CD8-positive, alpha-beta memory T cell (primary cell): ENCODE data around the gene ZNF343. TPM values are rescaled to one million over a fixed set of nuclear protein-coding genes. Genes with fewer than 3 reads are reported as not detected.
"Not testable (repeated sequence)": the region's sequence is repeated elsewhere in the genome, so short reads cannot be mapped to it uniquely, and the experiment has no call there.

Experiments used
- CTCF ChIA-PET: fragments of 350-600 bp; sonication (Branson Sonifier 250); formaldehyde crosslinking; loops from one replicate; lab custom pipeline; 2021; ENCODE audit warnings: antibody characterized with exemption; lab: Charles Lee
- POLR2A ChIA-PET: fragments of 350-600 bp; sonication (Branson Sonifier 250); formaldehyde crosslinking; loops from one replicate; lab custom pipeline; 2021; ENCODE audit warnings: antibody characterized with exemption; lab: Charles Lee
- DNase-seq, 5 donors: peaks; one replicate each; pipeline versions ENCODE4 v3.0.0 to v3.0.0-alpha.2; 2020 to 2022; ENCODE audit warnings: mixed read lengths in 1 of 5
- H3K27ac ChIP-seq: one replicate; pipeline ENCODE4 v1.7.0; 2013; ENCODE audit warnings: low read depth, mild to moderate bottlenecking, low read length, moderate library complexity
- H3K27me3 ChIP-seq: 2 replicates; pipeline ENCODE4 v1.7.0; 2013; ENCODE audit warnings: low read length, mild to moderate bottlenecking; ENCODE audit not compliant: insufficient read depth, poor library complexity, severe bottlenecking
- H3K36me3 ChIP-seq: 2 replicates; pipeline ENCODE4 v1.7.0; 2013; ENCODE audit warnings: mild to moderate bottlenecking, low read length, moderate library complexity; ENCODE audit not compliant: insufficient read depth
- H3K4me1 ChIP-seq: 2 replicates; pipeline ENCODE4 v1.7.0; 2013; ENCODE audit warnings: mild to moderate bottlenecking, low read length, moderate library complexity; ENCODE audit not compliant: insufficient read depth
- H3K4me3 ChIP-seq: 2 replicates; pipeline ENCODE4 v1.7.0; 2013; ENCODE audit warnings: mild to moderate bottlenecking, low read length
- H3K9me3 ChIP-seq: 2 replicates; pipeline ENCODE4 v1.7.0; 2013; ENCODE audit warnings: mild to moderate bottlenecking, low read length
- H3K27ac Mint-ChIP-seq, 8 donors: one replicate each; pipeline ENCODE4 v1.8.0; 2020 to 2021; ENCODE audit warnings: mixed read lengths in 8 of 8, mild to moderate bottlenecking in 6 of 8, inconsistent platforms in 3 of 8, moderate library complexity in 3 of 8
- H3K27me3 Mint-ChIP-seq, 2 donors: one replicate each; pipeline ENCODE4 v1.8.0; 2020 to 2021; ENCODE audit warnings: mixed read lengths in 2 of 2, mild to moderate bottlenecking in 1 of 2, moderate library complexity in 1 of 2
- H3K36me3 Mint-ChIP-seq, 3 donors: one replicate each; pipeline ENCODE4 v1.8.0; 2020 to 2021; ENCODE audit warnings: mixed read lengths in 3 of 3, inconsistent platforms in 1 of 3, mild to moderate bottlenecking in 1 of 3
- H3K4me1 Mint-ChIP-seq, 3 donors: one replicate each; pipeline ENCODE4 v1.8.0; 2020 to 2021; ENCODE audit warnings: mixed read lengths in 3 of 3, inconsistent platforms in 1 of 3, mild to moderate bottlenecking in 1 of 3
- H3K4me3 Mint-ChIP-seq, 7 donors: one replicate each; pipeline ENCODE4 v1.8.0; 2020 to 2021; ENCODE audit warnings: mixed read lengths in 7 of 7, mild to moderate bottlenecking in 6 of 7, moderate library complexity in 4 of 7, inconsistent platforms in 2 of 7
- H3K9me3 Mint-ChIP-seq, 5 donors: one replicate each; pipeline ENCODE4 v1.8.0; 2020 to 2022; ENCODE audit warnings: mixed read lengths in 5 of 5, mild to moderate bottlenecking in 3 of 5, moderate library complexity in 2 of 5, inconsistent platforms in 1 of 5
- polyA plus RNA-seq: library from polyadenylated mRNA; unstranded; fragments of 300-500 nt; fragmentation: Illumina TruSeq; gene quantifications from one replicate; pipeline ENCODE4 v1.2.3, GENCODE V29; 2021
- total RNA-seq, 2 experiments: library from RNA; stranded (reverse); gene quantifications; one replicate each; pipeline ENCODE4 v1.2.3, GENCODE V29; 2021

Gene ZNF343
- total and polyA plus RNA-seq, 3 experiments from 2014 or later = 4.3 to 11.3 (median 11.3) TPM

GRCh38 chr20:2538356-2538755 is 29.6 kb upstream of the ZNF343 start:
- Histone ChIP-seq H3K27me3 (peaks cover under 1% of the 10 kb centered on the region), H3K4me1 (no peaks in the 10 kb centered on the region), H3K4me3 (no peak overlapping the region), H3K27ac (no peak overlapping the region), H3K36me3 (no peaks in the 10 kb centered on the region), H3K9me3 (no peaks in the 10 kb centered on the region)
- no peaks in the 10 kb centered on the region for H3K36me3 Mint-ChIP-seq
- no peak overlapping the region for H3K27ac Mint-ChIP-seq
- DNase-seq = no peak
- no peak overlapping the region for H3K4me3 Mint-ChIP-seq
- POLR2A ChIA-PET = no interaction called here
- H3K4me1 Mint-ChIP-seq = no peaks in the 10 kb centered on the region
- CTCF ChIA-PET = no interaction called here
- H3K9me3 Mint-ChIP-seq = no peaks in the 10 kb centered on the region
- H3K27me3 Mint-ChIP-seq = peaks cover 32 to 60% of the 10 kb centered on the region in 2 donors

- Mint-ChIP-seq H3K27me3 (peaks cover 33 to 53% of the 10 kb centered on the region in 2 donors), H3K9me3 (no peaks in the 10 kb centered on the region), H3K27ac (no peak overlapping the region), H3K4me3 (no peak overlapping the region), H3K36me3 (no peaks in the 10 kb centered on the region), H3K4me1 (no peaks in the 10 kb centered on the region)
- no peaks in the 10 kb centered on the region for H3K9me3 ChIP-seq
- no peaks in the 10 kb centered on the region for H3K36me3 ChIP-seq
- no peaks in the 10 kb centered on the region for H3K4me1 ChIP-seq
- no peak overlapping the region for H3K27ac ChIP-seq
- H3K4me3 ChIP-seq = no peak overlapping the region
- no peak for DNase-seq
- H3K27me3 ChIP-seq = peaks cover 3% of the 10 kb centered on the region
- POLR2A ChIA-PET = no interaction called here
- CTCF ChIA-PET = interaction anchor here (1.1 kb wide), 1 partner anchor 15 kb away, joined by 3 read pairs; no protein-coding TSS in a partner anchor
These were observed 28.4 kb upstream of the ZNF343 start for GRCh38 chr20:2537101-2537500.

GRCh38 chr20:2536560-2536986 is 27.9 kb upstream of the ZNF343 start, which contains the start of gene TMC2:
Gene TMC2, plus strand, starts transcription at chr20:2536573. Its CDS starts 49 bp downstream, at chr20:2536622.
- H3K4me1 ChIP-seq = no peaks in the 10 kb centered on the region
- no peak for DNase-seq
- Mint-ChIP-seq H3K4me1 (no peaks in the 10 kb centered on the region), H3K27ac (no peak within 1 kb of the TSS), H3K27me3 (peaks cover 30 to 47% of the 10 kb centered on the region in 2 donors), H3K4me3 (no peak within 1 kb of the TSS), H3K36me3 (no peaks in the 10 kb centered on the region), H3K9me3 (no peaks in the 10 kb centered on the region)
- no peak within 1 kb of the TSS for H3K27ac ChIP-seq
- H3K9me3 ChIP-seq = no peaks in the 10 kb centered on the region
- ChIA-PET CTCF (no interaction called here), POLR2A (no interaction called here)
- peaks cover 3% of the 10 kb centered on the region for H3K27me3 ChIP-seq
- no peaks in the 10 kb centered on the region for H3K36me3 ChIP-seq
- no peak within 1 kb of the TSS for H3K4me3 ChIP-seq

- POLR2A ChIA-PET = no interaction called here
- H3K27ac Mint-ChIP-seq = no peak overlapping the region
- H3K27me3 ChIP-seq = peaks cover 3% of the 10 kb centered on the region
These were observed 27.2 kb upstream of the ZNF343 start for GRCh38 chr20:2535711-2536559.

GRCh38 chr20:2533118-2533517 is 24.4 kb upstream of the ZNF343 start:
- Mint-ChIP-seq H3K4me1 (peaks cover 10 to 11% (median 10%) of the 10 kb centered on the region in 3 donors), H3K27me3 (peaks cover 23 to 28% of the 10 kb centered on the region in 2 donors), H3K36me3 (no peaks in the 10 kb centered on the region), H3K27ac (no peak overlapping the region), H3K9me3 (no peaks in the 10 kb centered on the region), H3K4me3 (no peak overlapping the region)
- Histone ChIP-seq H3K27me3 (peaks cover 3% of the 10 kb centered on the region), H3K4me3 (no peak overlapping the region), H3K27ac (no peak overlapping the region), H3K4me1 (no peaks in the 10 kb centered on the region), H3K36me3 (no peaks in the 10 kb centered on the region), H3K9me3 (no peaks in the 10 kb centered on the region)
- CTCF ChIA-PET = interaction anchor here (1.1 kb wide), 2 partner anchors 9 to 11 kb away, joined by 3 to 4 read pairs; no protein-coding TSS in a partner anchor
- POLR2A ChIA-PET = no interaction called here
- DNase-seq = no peak

More at GRCh38 chr20:2535711-2536559, 27.2 kb upstream of the ZNF343 start:
- Histone ChIP-seq H3K4me1 (no peaks in the 10 kb centered on the region), H3K27ac (no peak overlapping the region), H3K4me3 (no peak overlapping the region), H3K9me3 (no peaks in the 10 kb centered on the region), H3K36me3 (no peaks in the 10 kb centered on the region)
- no peak for DNase-seq
- CTCF ChIA-PET = interaction anchor here (0.6 kb wide), 1 partner anchor 64 kb away, joined by 3 read pairs; no protein-coding TSS in a partner anchor
- no peak overlapping the region for H3K4me3 Mint-ChIP-seq
- no peaks in the 10 kb centered on the region for H3K36me3 Mint-ChIP-seq
- peaks cover 29 to 45% of the 10 kb centered on the region in 2 donors for H3K27me3 Mint-ChIP-seq
- H3K9me3 Mint-ChIP-seq = no peaks in the 10 kb centered on the region
- no peaks in the 10 kb centered on the region for H3K4me1 Mint-ChIP-seq

GRCh38 chr20:2528671-2529271 is 20.1 kb upstream of the ZNF343 start:
- Mint-ChIP-seq H3K4me3 (peak overlapping the region in 1 of 7 donors; percentile 18), H3K9me3 (no peaks in the 10 kb centered on the region), H3K27me3 (peaks cover 3 to 5% of the 10 kb centered on the region in 2 donors), H3K36me3 (peaks cover 0 to 3% (median 0%) of the 10 kb centered on the region in 3 donors), H3K27ac (peak overlapping the region in 1 of 8 donors; percentile 55), H3K4me1 (peaks cover 19 to 25% (median 20%) of the 10 kb centered on the region in 3 donors)
- no peak overlapping the region for H3K27ac ChIP-seq
- H3K9me3 ChIP-seq = no peaks in the 10 kb centered on the region
- no peak overlapping the region for H3K4me3 ChIP-seq
- H3K36me3 ChIP-seq = no peaks in the 10 kb centered on the region
- POLR2A ChIA-PET = no interaction called here
- H3K27me3 ChIP-seq = peaks cover 3% of the 10 kb centered on the region
- no peak for DNase-seq
- peaks cover 5% of the 10 kb centered on the region for H3K4me1 ChIP-seq
- CTCF ChIA-PET = interaction anchor here (1.9 kb wide), 1 partner anchor 9 kb away, joined by 6 read pairs; no protein-coding TSS in a partner anchor

- Histone ChIP-seq H3K4me3 (no peak overlapping the region), H3K27ac (no peak overlapping the region), H3K27me3 (no peaks in the 10 kb centered on the region), H3K4me1 (peaks cover 5% of the 10 kb centered on the region), H3K9me3 (no peaks in the 10 kb centered on the region), H3K36me3 (no peaks in the 10 kb centered on the region)
- Mint-ChIP-seq H3K27me3 (peaks cover 0 to under 1% of the 10 kb centered on the region in 2 donors), H3K9me3 (no peaks in the 10 kb centered on the region), H3K27ac (no peak overlapping the region), H3K4me3 (peak overlapping the region in 2 of 7 donors; percentile 12 to 23), H3K4me1 (peaks cover 19 to 25% (median 20%) of the 10 kb centered on the region in 3 donors), H3K36me3 (peaks cover 0 to 3% (median 0%) of the 10 kb centered on the region in 3 donors)
- ChIA-PET POLR2A (no interaction called here), CTCF (interaction anchor here (1.9 kb wide), 1 partner anchor 7 kb away, joined by 6 read pairs; no protein-coding TSS in a partner anchor)
- no peak for DNase-seq
These were observed 19.0 kb upstream of the ZNF343 start for GRCh38 chr20:2527762-2528161.

GRCh38 chr20:2526218-2526583 is 17.5 kb upstream of the ZNF343 start:
- Mint-ChIP-seq H3K4me1 (peaks cover 22 to 28% (median 24%) of the 10 kb centered on the region in 3 donors), H3K4me3 (peak overlapping the region in 4 of 7 donors; percentile 37 to 85 (median 52))
- H3K27me3 Mint-ChIP-seq, H3K36me3 ChIP-seq, H3K36me3 Mint-ChIP-seq, H3K9me3 Mint-ChIP-seq, H3K27ac Mint-ChIP-seq, H3K9me3 ChIP-seq, CTCF ChIA-PET, H3K27me3 ChIP-seq, DNase-seq, H3K4me1 ChIP-seq, POLR2A ChIA-PET, H3K27ac ChIP-seq, H3K4me3 ChIP-seq: not testable (repeated sequence)
